Adipocyte (in vitro differentiated cells): ENCODE results near the gene PLCL1.

Experiments used
- DNase-seq: peaks from one replicate; pipeline ENCODE4 v3.0.0-alpha.2; 2015; ENCODE audit warnings: low read depth
- H3K27me3 ChIP-seq: replicated peaks from 2 replicates; pipeline ENCODE4 v1.7.0; 2013; ENCODE audit warnings: mild to moderate bottlenecking, low read length, moderate library complexity; ENCODE audit not compliant: control insufficient read depth, insufficient read depth
- H3K36me3 ChIP-seq: 2 replicates; pipeline ENCODE4 v1.7.0; 2013; ENCODE audit warnings: low read length, mild to moderate bottlenecking, moderate library complexity; ENCODE audit not compliant: control insufficient read depth, insufficient read depth, severe bottlenecking
- H3K4me1 ChIP-seq: 2 replicates; pipeline ENCODE4 v1.7.0; 2013; ENCODE audit warnings: mild to moderate bottlenecking, low read length, moderate library complexity; ENCODE audit not compliant: control insufficient read depth, insufficient read depth
- H3K4me3 ChIP-seq: 2 replicates; pipeline ENCODE4 v1.7.0; 2013; ENCODE audit warnings: mild to moderate bottlenecking, low read length, moderate library complexity
- H3K9ac ChIP-seq: 2 replicates; pipeline ENCODE4 v1.7.0; 2013; ENCODE audit warnings: mild to moderate bottlenecking, low read length, moderate library complexity
- H3K9me3 ChIP-seq: 2 replicates; pipeline ENCODE4 v1.7.0; 2013; ENCODE audit warnings: mild to moderate bottlenecking, low read length, moderate library complexity; ENCODE audit not compliant: control insufficient read depth

PLCL1 gene

DNA sequence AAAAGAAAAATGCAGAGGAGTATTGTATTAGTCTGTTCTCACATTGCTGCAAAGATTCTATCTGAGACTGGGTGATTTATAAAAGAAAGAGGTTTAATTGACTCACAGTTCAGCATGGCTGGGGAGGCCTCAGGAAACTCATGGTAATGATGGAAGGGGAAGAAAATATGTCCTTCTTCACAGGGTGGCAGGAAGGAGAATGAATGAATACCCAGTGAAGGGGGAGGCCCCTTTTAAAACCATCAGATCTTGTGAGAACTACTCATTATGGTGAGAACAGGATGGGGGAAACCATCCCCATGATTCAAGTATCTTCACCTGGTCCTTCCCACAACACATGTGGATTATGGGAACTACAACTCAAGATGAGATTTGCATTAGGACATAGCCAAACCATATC is 9.1 kb upstream of the PLCL1 start:
- Histone ChIP-seq H3K4me1 (peaks cover 18% of the 10 kb centered on the region), H3K27me3 (no peaks in the 10 kb centered on the region), H3K4me3 (no peak overlapping the region), H3K9me3 (no peaks in the 10 kb centered on the region), H3K9ac (no peak overlapping the region), H3K36me3 (no peaks in the 10 kb centered on the region)
- DNase-seq, result no peak

DNA sequence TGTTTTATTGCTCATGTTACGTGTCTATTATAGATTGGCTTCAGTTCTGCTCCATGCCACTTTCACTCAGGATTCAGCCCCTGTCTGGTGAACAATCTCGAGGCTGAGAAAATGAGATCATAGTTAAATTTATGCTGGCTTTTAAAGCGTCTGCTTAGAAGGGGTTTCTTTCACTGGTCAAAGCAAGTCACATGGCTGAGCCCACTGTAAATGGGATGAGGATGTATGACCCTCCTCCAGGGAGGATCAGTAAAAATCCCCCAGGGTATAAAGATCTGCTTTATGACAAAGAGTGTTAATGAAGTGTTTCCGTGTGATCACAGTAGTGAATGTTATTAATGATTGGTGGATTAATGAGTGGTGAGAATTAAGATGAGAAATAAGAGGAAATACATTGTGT is 6.2 kb upstream of the PLCL1 start:
- H3K4me1 ChIP-seq, result peaks cover 21% of the 10 kb centered on the region
- no peaks in the 10 kb centered on the region for H3K36me3 ChIP-seq
- no peak overlapping the region for H3K4me3 ChIP-seq
- H3K9me3 ChIP-seq, result no peaks in the 10 kb centered on the region
- no peaks in the 10 kb centered on the region for H3K27me3 ChIP-seq
- DNase-seq, result no peak
- no peak overlapping the region for H3K9ac ChIP-seq

DNA sequence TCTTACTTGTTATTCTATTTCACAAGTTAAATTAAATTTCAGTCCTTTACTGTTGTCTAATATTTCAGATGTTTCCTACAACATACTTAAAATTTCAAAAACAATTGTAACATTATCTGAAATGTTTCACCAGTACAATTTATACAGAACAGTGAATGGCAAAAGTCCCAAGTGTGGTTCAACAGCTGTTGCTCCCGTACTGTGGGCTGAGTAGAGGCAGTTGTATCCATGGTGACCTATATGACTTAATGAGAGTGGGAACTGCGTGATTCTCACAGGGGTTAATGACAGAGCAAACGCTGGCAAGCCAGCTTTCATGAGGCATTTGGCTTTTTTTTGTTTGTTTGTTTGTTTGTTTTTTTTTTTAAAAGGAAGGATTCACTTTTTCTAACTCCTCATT is 5.3 kb upstream of the PLCL1 start:
- Histone ChIP-seq H3K9me3 (no peaks in the 10 kb centered on the region), H3K9ac (no peak overlapping the region), H3K4me1 (peaks cover 23% of the 10 kb centered on the region), H3K27me3 (no peaks in the 10 kb centered on the region), H3K4me3 (no peak overlapping the region), H3K36me3 (no peaks in the 10 kb centered on the region)
- DNase-seq, result no peak

DNA sequence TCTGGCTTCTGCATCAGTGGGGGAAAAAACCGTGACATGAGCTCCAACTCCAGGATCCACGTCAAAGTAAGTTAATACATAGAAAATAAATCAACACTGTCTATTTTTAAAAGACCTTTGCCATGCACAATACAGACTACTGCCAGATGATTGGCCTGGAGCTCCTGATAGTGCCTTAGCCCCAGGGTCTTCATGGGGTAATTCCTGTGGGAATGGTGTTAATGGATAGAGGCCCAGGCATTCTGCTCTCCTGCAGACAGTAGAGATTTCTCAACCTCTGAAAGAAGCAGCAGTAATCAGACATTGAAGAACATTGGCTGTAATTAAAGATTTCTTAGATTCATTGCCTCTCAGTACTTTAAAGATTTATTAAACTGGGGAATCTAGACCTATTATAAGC is 4.3 kb upstream of the PLCL1 start:
- H3K4me1 ChIP-seq, result peaks cover 24% of the 10 kb centered on the region
- H3K4me3 ChIP-seq, result no peak overlapping the region
- no peak overlapping the region for H3K9ac ChIP-seq
- no peaks in the 10 kb centered on the region for H3K9me3 ChIP-seq
- DNase-seq, result no peak
- no peaks in the 10 kb centered on the region for H3K36me3 ChIP-seq
- no peaks in the 10 kb centered on the region for H3K27me3 ChIP-seq

DNA sequence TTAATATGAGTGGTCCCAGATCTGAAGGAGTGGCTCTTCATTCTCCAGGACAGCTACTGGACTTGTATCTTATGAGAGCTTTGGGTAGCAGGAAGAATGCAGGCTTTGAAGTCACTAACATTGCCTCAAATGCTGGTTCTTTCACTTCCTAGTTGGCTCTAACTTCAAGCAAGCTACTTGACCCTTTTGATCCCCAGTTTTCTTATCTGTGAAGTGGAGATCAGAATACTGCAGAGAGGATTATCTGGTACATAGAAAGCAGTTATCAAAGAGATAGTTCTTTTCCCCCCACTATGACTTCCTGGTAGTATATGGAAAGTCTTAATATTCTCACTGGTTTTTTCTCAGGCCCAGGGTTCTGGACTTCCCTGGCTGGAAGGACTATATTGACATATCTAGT is 3.4 kb upstream of the PLCL1 start:
- Histone ChIP-seq H3K9me3 (no peaks in the 10 kb centered on the region), H3K4me3 (no peak overlapping the region), H3K4me1 (peaks cover 31% of the 10 kb centered on the region), H3K9ac (no peak overlapping the region), H3K27me3 (no peaks in the 10 kb centered on the region), H3K36me3 (no peaks in the 10 kb centered on the region)
- DNase-seq, result no peak

DNA sequence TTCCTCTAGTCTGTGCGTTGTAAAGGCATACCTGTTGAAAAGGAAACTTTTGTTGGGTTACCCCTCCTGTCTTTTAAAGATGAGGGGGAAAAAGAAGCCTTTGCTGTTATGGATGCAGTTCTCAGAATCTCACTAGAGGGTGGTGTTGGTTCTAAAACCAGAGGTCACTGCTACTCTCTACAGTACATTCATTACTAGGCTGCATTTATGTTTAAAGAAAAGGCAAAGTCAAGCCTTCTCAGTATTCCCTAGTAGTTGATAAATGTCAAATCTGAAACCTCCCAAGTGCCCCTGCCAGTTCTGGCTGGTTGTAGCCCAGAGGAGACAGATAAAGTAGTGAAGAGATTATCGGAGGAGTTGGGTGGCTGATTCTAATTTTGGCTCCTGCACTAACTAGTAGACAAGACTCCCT is 1.4 kb upstream of the PLCL1 start:
- H3K9ac ChIP-seq, result no peak overlapping the region
- H3K4me3 ChIP-seq, result no peak overlapping the region
- H3K9me3 ChIP-seq, result no peaks in the 10 kb centered on the region
- H3K27me3 ChIP-seq, result no peaks in the 10 kb centered on the region
- peak; percentile 87 for DNase-seq
- no peaks in the 10 kb centered on the region for H3K36me3 ChIP-seq
- H3K4me1 ChIP-seq, result peaks cover 35% of the 10 kb centered on the region

DNA sequence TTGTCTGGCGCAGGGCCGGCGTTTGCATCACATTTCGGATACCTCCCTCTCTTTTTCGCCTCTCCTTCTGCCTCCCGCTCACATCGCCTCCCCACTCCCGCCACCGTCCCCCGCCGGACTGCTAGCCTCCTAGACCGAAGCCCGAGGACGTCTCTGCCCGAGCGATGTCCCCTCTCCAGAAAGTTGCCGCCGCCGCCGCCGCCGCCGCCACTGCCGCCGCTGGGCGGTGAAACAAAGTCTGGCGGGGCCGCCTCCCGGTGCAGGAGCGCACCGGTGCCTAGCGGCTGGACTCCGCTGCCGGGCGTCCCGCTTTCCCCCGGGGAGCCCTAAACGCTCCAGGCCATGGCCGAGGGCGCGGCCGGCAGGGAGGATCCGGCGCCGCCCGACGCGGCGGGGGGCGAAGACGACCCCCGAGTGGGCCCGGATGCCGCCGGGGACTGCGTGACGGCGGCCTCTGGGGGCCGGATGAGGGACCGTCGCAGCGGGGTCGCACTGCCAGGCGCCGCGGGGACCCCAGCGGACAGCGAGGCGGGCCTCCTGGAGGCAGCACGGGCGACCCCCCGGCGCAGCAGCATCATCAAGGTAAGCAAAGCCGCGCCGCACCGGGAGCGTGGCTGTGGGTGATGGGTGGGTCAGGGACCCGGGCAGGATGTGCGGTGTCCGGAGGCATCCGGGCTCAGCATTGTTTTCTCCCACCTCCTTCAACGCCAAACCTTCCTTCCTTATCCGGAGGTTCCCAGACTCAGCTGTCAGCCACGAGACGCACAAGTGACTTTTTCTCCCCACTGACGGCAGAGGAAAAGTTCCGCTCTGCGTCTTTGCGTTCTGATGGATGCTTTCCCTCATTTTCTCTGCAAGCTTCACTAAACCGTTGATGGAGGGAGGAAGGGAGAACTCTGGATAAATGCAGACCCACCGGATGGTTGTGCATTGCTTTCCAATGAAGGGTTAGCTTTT is 643 bp downstream of the PLCL1 start:
- DNase-seq, result peak; percentile 66
- peak overlapping the region; percentile 86 for H3K4me3 ChIP-seq
- H3K27me3 ChIP-seq, result no peaks in the 10 kb centered on the region

DNA sequence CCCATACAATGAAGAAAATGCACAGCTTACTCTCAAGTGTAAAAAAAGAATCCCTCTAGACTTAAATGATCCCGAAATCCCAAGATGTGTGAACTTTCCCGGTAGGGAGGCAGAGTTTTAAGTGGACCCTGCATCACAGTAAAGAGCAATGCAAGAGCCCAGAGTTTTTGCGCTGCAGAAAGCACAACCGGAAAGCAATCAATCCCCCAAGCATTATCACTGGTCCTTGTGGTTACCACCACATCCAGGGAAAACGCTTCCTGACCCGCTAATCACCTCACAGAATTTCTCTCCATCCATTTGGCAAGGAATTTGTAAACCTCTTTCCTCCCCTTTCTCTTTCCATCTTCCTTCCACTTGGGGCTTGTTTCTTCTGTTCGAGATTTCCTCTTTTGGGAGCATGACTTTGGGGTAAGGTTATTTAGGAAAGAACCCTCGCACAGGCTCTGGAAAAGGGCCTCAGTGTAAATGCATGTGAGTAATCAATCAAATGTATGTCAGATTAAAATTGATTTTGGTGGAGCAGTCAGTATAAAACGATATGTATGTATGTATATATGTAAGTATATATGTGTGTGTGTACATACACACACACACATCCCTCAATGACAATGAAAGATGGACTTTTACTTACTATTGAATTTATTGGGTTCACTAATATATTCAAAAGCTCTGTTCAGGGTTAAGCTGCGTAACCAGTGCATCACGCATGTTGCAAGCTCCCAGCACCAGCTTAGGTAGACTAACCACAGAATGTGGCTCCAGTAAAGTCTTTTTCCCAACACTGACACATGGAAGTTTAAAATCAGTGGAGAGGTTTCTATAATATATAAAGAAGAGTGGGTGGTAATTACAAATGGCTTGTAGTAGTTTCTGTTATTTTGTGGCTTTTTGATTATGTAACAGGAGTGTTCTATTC is 1.6 kb downstream of the PLCL1 start:
- Histone ChIP-seq H3K4me3 (peak overlapping the region; percentile 86), H3K36me3 (no peaks in the 10 kb centered on the region), H3K4me1 (peaks cover 19% of the 10 kb centered on the region), H3K9me3 (no peaks in the 10 kb centered on the region), H3K9ac (peak overlapping the region; percentile 67), H3K27me3 (no peaks in the 10 kb centered on the region)
- peak; percentile 24 for DNase-seq

More for the DNA sequence above, 643 bp downstream of the PLCL1 start:
- Histone ChIP-seq H3K9me3 (no peaks in the 10 kb centered on the region), H3K9ac (peak overlapping the region; percentile 67), H3K4me1 (peaks cover 23% of the 10 kb centered on the region), H3K36me3 (no peaks in the 10 kb centered on the region)

DNA sequence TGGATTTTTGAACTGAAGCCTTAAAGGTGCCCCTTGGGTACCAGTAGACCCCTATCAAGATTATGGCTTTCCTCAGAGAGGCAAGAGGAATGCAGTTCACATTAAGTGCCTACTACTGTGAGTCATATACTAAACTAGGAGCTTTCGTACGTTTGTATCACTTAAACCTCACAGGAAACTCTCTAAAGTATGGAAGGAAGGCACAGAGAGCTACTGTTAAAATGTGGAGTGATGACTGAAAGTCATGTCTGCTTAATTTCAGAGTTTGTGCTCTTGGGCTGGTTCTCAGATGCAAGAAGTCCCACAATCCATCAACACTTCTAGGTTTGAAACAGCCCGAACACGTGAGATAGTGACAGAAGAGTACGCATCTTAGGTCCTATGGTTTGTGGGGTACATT is 4.7 kb downstream of the PLCL1 start:
- no peak overlapping the region for H3K9ac ChIP-seq
- H3K27me3 ChIP-seq, result no peaks in the 10 kb centered on the region

DNA sequence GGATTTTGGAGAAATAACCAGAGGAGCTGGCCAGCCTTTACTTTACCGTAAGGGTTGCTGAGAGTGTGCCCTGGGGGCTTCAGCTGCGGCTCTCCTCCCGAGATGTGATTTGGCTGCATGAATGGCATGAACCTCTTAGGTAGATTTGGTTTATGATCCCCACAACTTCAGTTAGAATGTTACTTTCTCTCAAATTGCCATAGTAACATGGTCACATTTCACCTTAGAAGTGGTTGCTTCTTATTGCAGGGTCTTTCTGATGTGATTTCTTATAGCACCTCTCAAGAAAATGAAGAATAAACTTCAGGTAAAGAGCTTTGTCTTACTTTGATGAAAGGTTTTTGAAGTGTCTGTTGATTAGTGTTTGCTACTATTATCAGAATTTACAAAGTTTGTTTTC is 5.6 kb downstream of the PLCL1 start:
- Histone ChIP-seq H3K4me1 (peaks cover 11% of the 10 kb centered on the region), H3K27me3 (no peaks in the 10 kb centered on the region), H3K9me3 (no peaks in the 10 kb centered on the region), H3K9ac (no peak overlapping the region), H3K4me3 (no peak overlapping the region), H3K36me3 (no peaks in the 10 kb centered on the region)
- DNase-seq, result no peak

More for the DNA sequence above, 4.7 kb downstream of the PLCL1 start:
- no peak for DNase-seq
- Histone ChIP-seq H3K36me3 (no peaks in the 10 kb centered on the region), H3K4me1 (peaks cover 12% of the 10 kb centered on the region), H3K4me3 (no peak overlapping the region), H3K9me3 (no peaks in the 10 kb centered on the region)

DNA sequence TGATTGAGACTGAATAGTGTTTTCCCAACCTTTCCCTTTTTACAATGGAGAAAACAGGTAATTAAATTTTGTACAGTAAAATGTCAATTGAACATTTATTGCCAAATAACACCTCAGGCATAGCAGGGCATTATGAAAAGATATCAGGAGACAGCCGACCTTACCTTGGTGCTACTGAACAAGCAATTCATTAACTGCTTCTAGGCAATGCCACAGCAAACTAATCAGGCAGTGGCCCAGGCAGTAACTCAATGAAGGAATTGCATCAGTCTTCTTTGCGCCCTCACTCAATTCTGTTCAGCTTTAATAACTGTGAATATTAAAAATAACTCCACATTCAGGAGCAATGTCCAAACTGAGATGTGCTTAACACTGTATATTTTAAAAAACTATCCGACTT is 6.1 kb downstream of the PLCL1 start:
- Histone ChIP-seq H3K9me3 (no peaks in the 10 kb centered on the region), H3K36me3 (no peaks in the 10 kb centered on the region), H3K4me1 (peaks cover 9% of the 10 kb centered on the region), H3K4me3 (no peak overlapping the region), H3K9ac (no peak overlapping the region), H3K27me3 (no peaks in the 10 kb centered on the region)
- DNase-seq, result no peak
